ENCODE results near the gene LYRM7. TPM values are rescaled to one million over a fixed set of nuclear protein-coding genes. Genes with fewer than 3 reads are reported as not detected.

The LYRM7 gene
- total RNA-seq, 1 experiment from 2014 or later, result 12.1 TPM

DNA sequence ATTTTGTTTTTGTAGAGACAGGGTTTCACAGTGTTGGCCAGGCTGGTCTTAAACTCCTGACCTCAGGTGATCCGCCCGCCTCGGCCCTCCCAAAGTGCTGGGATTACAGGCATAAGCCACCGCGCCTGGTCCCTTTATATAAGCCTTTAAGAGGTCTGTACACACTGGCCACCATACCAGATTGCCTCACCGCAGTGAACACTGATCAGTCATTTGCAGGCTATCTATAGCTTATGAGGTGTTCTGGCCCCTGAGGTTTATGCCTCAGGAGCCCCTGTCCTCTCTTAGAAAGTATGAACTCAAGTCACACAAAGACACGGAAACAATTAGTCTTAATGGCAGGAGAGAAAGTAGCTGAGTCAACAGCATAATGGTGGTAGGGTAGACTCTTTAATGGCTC is 20.3 kb upstream of the LYRM7 start:
- in situ Hi-C loops (cut with HindIII; ENCODE audit: low pct_unique_long_range_greater_than_20kb, low sequenced_read_pairs), result no loop called here
- no peak for DNase-seq (ENCODE audit: low read depth, low spot score)
- intact Hi-C loops (cut with micrococcal nuclease; ENCODE audit: unreplicated experiment), result no loop called here

DNA sequence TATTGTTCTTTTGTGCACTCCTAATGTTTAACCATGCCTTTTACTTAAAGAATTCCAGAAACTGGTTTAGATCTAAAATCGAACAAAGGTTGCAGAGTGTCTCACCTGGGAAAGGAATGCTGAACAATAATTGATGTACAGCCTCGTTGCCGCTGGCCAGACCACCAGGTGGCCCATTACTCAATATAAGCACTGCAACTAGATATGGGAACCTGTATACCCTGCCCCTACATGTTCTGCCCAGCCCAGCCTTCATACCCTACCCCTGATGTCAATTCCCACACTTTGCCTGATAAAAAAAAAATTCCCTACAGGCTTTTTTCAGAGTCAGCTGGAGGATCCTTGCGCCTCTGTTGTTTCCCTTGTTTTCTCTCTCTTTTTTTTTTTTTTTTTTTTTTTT is 19.5 kb upstream of the LYRM7 start:
- in situ Hi-C loops (cut with HindIII; ENCODE audit: low pct_unique_long_range_greater_than_20kb, low sequenced_read_pairs), result no loop called here
- H3K27me3 ChIP-seq (ENCODE audit: control insufficient read depth, insufficient read depth, low read length), result no peaks in the 10 kb centered on the region
- H3K36me3 ChIP-seq (ENCODE audit: control insufficient read depth, insufficient read depth, low read length), result no peaks in the 10 kb centered on the region
- TF ChIP-seq POLR2AphosphoS5 (IDR thresholded peaks at IDR 0.05; ENCODE audit: low read depth, low read length) (no peak), SIN3A (IDR thresholded peaks at IDR 0.05; ENCODE audit: borderline replicate concordance, insufficient read depth, low read depth, low read length) (no peak), TCF7L2 (IDR thresholded peaks at IDR 0.05; ENCODE audit: low read depth, low read length) (no peak)
- TF ChIP-seq, protein P1, sequence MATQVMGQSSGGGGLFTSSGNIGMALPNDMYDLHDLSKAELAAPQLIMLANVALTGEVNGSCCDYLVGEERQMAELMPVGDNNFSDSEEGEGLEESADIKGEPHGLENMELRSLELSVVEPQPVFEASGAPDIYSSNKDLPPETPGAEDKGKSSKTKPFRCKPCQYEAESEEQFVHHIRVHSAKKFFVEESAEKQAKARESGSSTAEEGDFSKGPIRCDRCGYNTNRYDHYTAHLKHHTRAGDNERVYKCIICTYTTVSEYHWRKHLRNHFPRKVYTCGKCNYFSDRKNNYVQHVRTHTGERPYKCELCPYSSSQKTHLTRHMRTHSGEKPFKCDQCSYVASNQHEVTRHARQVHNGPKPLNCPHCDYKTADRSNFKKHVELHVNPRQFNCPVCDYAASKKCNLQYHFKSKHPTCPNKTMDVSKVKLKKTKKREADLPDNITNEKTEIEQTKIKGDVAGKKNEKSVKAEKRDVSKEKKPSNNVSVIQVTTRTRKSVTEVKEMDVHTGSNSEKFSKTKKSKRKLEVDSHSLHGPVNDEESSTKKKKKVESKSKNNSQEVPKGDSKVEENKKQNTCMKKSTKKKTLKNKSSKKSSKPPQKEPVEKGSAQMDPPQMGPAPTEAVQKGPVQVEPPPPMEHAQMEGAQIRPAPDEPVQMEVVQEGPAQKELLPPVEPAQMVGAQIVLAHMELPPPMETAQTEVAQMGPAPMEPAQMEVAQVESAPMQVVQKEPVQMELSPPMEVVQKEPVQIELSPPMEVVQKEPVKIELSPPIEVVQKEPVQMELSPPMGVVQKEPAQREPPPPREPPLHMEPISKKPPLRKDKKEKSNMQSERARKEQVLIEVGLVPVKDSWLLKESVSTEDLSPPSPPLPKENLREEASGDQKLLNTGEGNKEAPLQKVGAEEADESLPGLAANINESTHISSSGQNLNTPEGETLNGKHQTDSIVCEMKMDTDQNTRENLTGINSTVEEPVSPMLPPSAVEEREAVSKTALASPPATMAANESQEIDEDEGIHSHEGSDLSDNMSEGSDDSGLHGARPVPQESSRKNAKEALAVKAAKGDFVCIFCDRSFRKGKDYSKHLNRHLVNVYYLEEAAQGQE (IDR thresholded peaks at IDR 0.05; ENCODE audit: insufficient read depth in 1 of 2, low read depth in 2 of 2, low read length in 1 of 2), result no peak
- TF ChIP-seq, protein P2, sequence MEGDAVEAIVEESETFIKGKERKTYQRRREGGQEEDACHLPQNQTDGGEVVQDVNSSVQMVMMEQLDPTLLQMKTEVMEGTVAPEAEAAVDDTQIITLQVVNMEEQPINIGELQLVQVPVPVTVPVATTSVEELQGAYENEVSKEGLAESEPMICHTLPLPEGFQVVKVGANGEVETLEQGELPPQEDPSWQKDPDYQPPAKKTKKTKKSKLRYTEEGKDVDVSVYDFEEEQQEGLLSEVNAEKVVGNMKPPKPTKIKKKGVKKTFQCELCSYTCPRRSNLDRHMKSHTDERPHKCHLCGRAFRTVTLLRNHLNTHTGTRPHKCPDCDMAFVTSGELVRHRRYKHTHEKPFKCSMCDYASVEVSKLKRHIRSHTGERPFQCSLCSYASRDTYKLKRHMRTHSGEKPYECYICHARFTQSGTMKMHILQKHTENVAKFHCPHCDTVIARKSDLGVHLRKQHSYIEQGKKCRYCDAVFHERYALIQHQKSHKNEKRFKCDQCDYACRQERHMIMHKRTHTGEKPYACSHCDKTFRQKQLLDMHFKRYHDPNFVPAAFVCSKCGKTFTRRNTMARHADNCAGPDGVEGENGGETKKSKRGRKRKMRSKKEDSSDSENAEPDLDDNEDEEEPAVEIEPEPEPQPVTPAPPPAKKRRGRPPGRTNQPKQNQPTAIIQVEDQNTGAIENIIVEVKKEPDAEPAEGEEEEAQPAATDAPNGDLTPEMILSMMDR (IDR thresholded peaks at IDR 0.05), result no peak
- CTCF ChIA-PET, result no interaction called here
- no peaks in the 10 kb centered on the region for H3K4me1 ChIP-seq (ENCODE audit: control insufficient read depth, insufficient read depth, low read length)
- no TSS peak for BruUV-seq (replicated peaks)
- intact Hi-C loops (cut with micrococcal nuclease; ENCODE audit: unreplicated experiment), result no loop called here
- POLR2A ChIA-PET, result no interaction called here
- H3K27ac ChIP-seq (ENCODE audit: low read length), result no peak overlapping the region
- H3K9me3 ChIP-seq (ENCODE audit: control insufficient read depth, insufficient read depth, low read depth, low read length), result no peaks in the 10 kb centered on the region
- ATAC-seq (no peak), DNase-seq (ENCODE audit: low read depth, low spot score) (no peak)
- H3K4me3 ChIP-seq (ENCODE audit: low read depth in 2 of 2, low read length in 2 of 2), result no peak overlapping the region

More for the DNA sequence above, 20.3 kb upstream of the LYRM7 start:
- ChIA-PET CTCF (no interaction called here), POLR2A (no interaction called here)
- Histone ChIP-seq H3K4me3 (ENCODE audit: low read depth in 2 of 2, low read length in 2 of 2) (no peak overlapping the region), H3K27me3 (ENCODE audit: control insufficient read depth, insufficient read depth, low read length) (no peaks in the 10 kb centered on the region), H3K27ac (ENCODE audit: low read length) (no peak overlapping the region), H3K9me3 (ENCODE audit: control insufficient read depth, insufficient read depth, low read depth, low read length) (no peaks in the 10 kb centered on the region), H3K4me1 (ENCODE audit: control insufficient read depth, insufficient read depth, low read length) (no peaks in the 10 kb centered on the region), H3K36me3 (ENCODE audit: control insufficient read depth, insufficient read depth, low read length) (no peaks in the 10 kb centered on the region)
- ATAC-seq, result no peak
- no TSS peak for BruUV-seq (replicated peaks)
- no peak for TF ChIP-seq SIN3A (IDR thresholded peaks at IDR 0.05; ENCODE audit: borderline replicate concordance, insufficient read depth, low read depth, low read length)
- TF ChIP-seq, protein P2 (IDR thresholded peaks at IDR 0.05), result no peak

Data from Panc1 (cell line).